A673 (cell line): ENCODE results near the gene FHL1. TPM values are rescaled to one million over a fixed set of nuclear protein-coding genes. Genes with fewer than 3 reads are reported as not detected.

ENCODE experiments used
- BruUV-seq: library from RNA; stranded (reverse); fragments of 400-500 nt; replicated peaks from 2 replicates; lab custom pipeline; 2021; lab: Mats Ljungman, UMichigan
- CTCF ChIA-PET: fragments of 300-600 bp; sonication (Branson Sonifier 250); formaldehyde crosslinking; loops from one replicate; lab custom pipeline; 2022; ENCODE audit warnings: antibody characterized with exemption; lab: Charles Lee
- POLR2A ChIA-PET: fragments of 300-600 bp; sonication (Branson Sonifier 250); formaldehyde crosslinking; loops from one replicate; lab custom pipeline; 2022; ENCODE audit warnings: antibody characterized with exemption; ENCODE audit not compliant: low non-redundant PET; lab: Charles Lee
- DNase-seq: peaks from one replicate; pipeline ENCODE4 v3.0.0-alpha.2; 2015; ENCODE audit warnings: low spot score
- H3K27ac ChIP-seq: fragments of 200-600 bp; sonication (generic); 2 replicates; pipeline ENCODE4 v1.5.1; 2016; ENCODE audit warnings: mixed run types, low read depth, mild to moderate bottlenecking, mixed read lengths, antibody characterized with exemption, low read length; ENCODE audit not compliant: poor library complexity, severe bottlenecking
- H3K27me3 ChIP-seq: fragments of 200-600 bp; sonication (generic); replicated peaks from 2 replicates; pipeline ENCODE4 v1.6.1; 2017; ENCODE audit warnings: mixed run types, low read depth, mild to moderate bottlenecking, mixed read lengths, antibody characterized with exemption, low read length; ENCODE audit not compliant: insufficient read depth, poor library complexity
- H3K36me3 ChIP-seq: fragments of 200-600 bp; sonication (generic); 2 replicates; pipeline ENCODE4 v1.6.1; 2016; ENCODE audit warnings: mixed run types, mild to moderate bottlenecking, mixed read lengths, antibody characterized with exemption, low read length; ENCODE audit not compliant: insufficient read depth, poor library complexity, severe bottlenecking
- H3K4me1 ChIP-seq: fragments of 200-600 bp; sonication (generic); 2 replicates; pipeline ENCODE4 v1.6.1; 2017; ENCODE audit warnings: mixed run types, mild to moderate bottlenecking, mixed read lengths, antibody characterized with exemption, low read length; ENCODE audit not compliant: insufficient read depth, poor library complexity, severe bottlenecking
- H3K4me3 ChIP-seq: fragments of 200-600 bp; sonication (generic); 2 replicates; pipeline ENCODE4 v1.5.1; 2016; ENCODE audit warnings: low read depth, mixed run types, mild to moderate bottlenecking, mixed read lengths, low read length; ENCODE audit not compliant: poor library complexity, severe bottlenecking
- H3K9me3 ChIP-seq: fragments of 200-600 bp; sonication (generic); 2 replicates; pipeline ENCODE4 v1.6.1; 2016; ENCODE audit warnings: mixed run types, low read depth, mild to moderate bottlenecking, mixed read lengths, antibody characterized with exemption, low read length; ENCODE audit not compliant: poor library complexity, severe bottlenecking
- EZH2 ChIP-seq: fragments of 200-600 bp; sonication (generic); IDR thresholded peaks from 2 replicates; pipeline ENCODE4 v1.6.1; 2017; ENCODE audit warnings: borderline replicate concordance, low read depth, mild to moderate bottlenecking, mixed read lengths, antibody characterized with exemption, low read length; ENCODE audit not compliant: poor library complexity, severe bottlenecking
- intact Hi-C: fragments of 100-400 bp; cut with micrococcal nuclease; formaldehyde crosslinking; loops from one replicate; pipeline ENCODE4 v1.10.0; 2022; ENCODE audit not compliant: unreplicated experiment
- total RNA-seq: library from RNA; stranded (reverse); gene quantifications from 2 replicates; pipeline ENCODE4 v1.2.3, GENCODE V29; 2021
- TF ChIP-seq, protein P1 (sequence below): fragments of 300-800, 200-600 bp; sonication (generic); conservative IDR thresholded peaks from 2 replicates; pipeline ENCODE4 v1.5.1; 2017; ENCODE audit warnings: low read depth, mild to moderate bottlenecking, antibody characterized with exemption, low read length, moderate library complexity, mixed read lengths

Gene FHL1
- total RNA-seq, 1 experiment from 2014 or later = 14.9 TPM

DNA sequence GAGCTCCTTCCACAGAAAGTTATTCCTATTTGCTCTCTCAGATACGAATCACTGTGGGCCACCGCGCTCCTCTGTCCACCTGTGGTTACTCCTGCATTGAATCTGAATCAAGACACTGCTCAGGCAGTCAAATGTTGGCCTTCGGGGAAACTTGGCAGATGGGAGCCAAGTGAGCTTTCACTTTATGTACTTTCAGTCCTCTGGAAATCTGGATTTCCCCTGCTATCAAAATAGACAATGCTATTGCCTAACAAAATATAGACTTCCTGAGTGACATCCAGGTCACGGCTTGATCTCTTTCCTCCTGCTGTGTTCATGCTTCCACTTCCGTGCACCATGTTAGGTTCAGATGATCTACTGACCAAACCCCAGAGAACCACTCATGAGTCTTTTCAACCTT is 43.8 kb downstream of the FHL1 start:
- no peak overlapping the region for H3K27ac ChIP-seq
- intact Hi-C loops = no loop called here
- TF ChIP-seq, protein P1, sequence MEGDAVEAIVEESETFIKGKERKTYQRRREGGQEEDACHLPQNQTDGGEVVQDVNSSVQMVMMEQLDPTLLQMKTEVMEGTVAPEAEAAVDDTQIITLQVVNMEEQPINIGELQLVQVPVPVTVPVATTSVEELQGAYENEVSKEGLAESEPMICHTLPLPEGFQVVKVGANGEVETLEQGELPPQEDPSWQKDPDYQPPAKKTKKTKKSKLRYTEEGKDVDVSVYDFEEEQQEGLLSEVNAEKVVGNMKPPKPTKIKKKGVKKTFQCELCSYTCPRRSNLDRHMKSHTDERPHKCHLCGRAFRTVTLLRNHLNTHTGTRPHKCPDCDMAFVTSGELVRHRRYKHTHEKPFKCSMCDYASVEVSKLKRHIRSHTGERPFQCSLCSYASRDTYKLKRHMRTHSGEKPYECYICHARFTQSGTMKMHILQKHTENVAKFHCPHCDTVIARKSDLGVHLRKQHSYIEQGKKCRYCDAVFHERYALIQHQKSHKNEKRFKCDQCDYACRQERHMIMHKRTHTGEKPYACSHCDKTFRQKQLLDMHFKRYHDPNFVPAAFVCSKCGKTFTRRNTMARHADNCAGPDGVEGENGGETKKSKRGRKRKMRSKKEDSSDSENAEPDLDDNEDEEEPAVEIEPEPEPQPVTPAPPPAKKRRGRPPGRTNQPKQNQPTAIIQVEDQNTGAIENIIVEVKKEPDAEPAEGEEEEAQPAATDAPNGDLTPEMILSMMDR = no peak
- TF ChIP-seq EZH2 = no peak
- H3K36me3 ChIP-seq = no peaks in the 10 kb centered on the region
- H3K4me1 ChIP-seq = no peaks in the 10 kb centered on the region
- ChIA-PET CTCF (no interaction called here), POLR2A (interaction anchor here (0.6 kb wide), 1 partner anchor 134 kb away, joined by 4 read pairs; no protein-coding TSS in a partner anchor)
- no TSS peak for BruUV-seq
- H3K27me3 ChIP-seq = no peaks in the 10 kb centered on the region
- no peaks in the 10 kb centered on the region for H3K9me3 ChIP-seq
- no peak for DNase-seq
- H3K4me3 ChIP-seq = no peak overlapping the region

GRCh38 chrX:136192135-136192534 is 44.8 kb downstream of the FHL1 start:
- DNase-seq = no peak
- Histone ChIP-seq H3K4me1 (no peaks in the 10 kb centered on the region), H3K9me3 (no peaks in the 10 kb centered on the region), H3K4me3 (no peak overlapping the region), H3K36me3 (no peaks in the 10 kb centered on the region), H3K27me3 (peaks cover 3% of the 10 kb centered on the region), H3K27ac (no peak overlapping the region)
- POLR2A ChIA-PET = interaction anchor here (0.6 kb wide), 1 partner anchor 135 kb away, joined by 4 read pairs; no protein-coding TSS in a partner anchor
- no TSS peak for BruUV-seq
- CTCF ChIA-PET = no interaction called here
- intact Hi-C loops = no loop called here
- TF ChIP-seq, protein P1 = no peak
- no peak for TF ChIP-seq EZH2

- ChIA-PET POLR2A (no interaction called here), CTCF (no interaction called here)
- H3K4me3 ChIP-seq = no peak overlapping the region
- intact Hi-C loops = no loop called here
- no peaks in the 10 kb centered on the region for H3K36me3 ChIP-seq
- H3K4me1 ChIP-seq = no peaks in the 10 kb centered on the region
- H3K9me3 ChIP-seq = no peaks in the 10 kb centered on the region
- BruUV-seq = no TSS peak
- no peak overlapping the region for H3K27ac ChIP-seq
- TF ChIP-seq, protein P1 = no peak
- no peak for TF ChIP-seq EZH2
- peaks cover 3% of the 10 kb centered on the region for H3K27me3 ChIP-seq
- DNase-seq = no peak
Observed at GRCh38 chrX:136192839-136193414, 45.6 kb downstream of the FHL1 start.
